NCI-H526 (cell line): ENCODE measurements around the gene FAM32A.

Source experiments
- DNase-seq, 2 experiments: peaks; one replicate each; lab custom pipeline; 2025; lab: John Stamatoyannopoulos, UW

FAM32A gene

GRCh38 chr19:16202320-16203255 is 17.4 kb downstream of the FAM32A start:
- no peak for DNase-seq

- DNase-seq = no peak
Observed at GRCh38 chr19:16203256-16204004, 18.2 kb downstream of the FAM32A start.

DNA sequence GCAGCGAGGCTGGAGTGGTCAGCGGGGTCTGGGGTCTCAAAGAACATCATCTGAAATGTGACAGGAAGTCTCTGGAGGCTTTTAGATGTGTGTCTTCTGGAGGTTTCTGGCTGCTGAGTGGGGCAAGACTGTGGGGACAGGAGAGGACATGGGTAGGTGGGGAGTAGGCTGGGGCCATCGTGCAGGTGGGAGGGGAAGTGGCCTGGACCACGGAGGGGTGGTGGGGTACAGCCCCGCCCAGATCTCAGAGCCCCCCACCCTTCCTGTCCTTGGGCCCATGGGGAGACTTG is 18.7 kb downstream of the FAM32A start:
- no peak for DNase-seq

DNA sequence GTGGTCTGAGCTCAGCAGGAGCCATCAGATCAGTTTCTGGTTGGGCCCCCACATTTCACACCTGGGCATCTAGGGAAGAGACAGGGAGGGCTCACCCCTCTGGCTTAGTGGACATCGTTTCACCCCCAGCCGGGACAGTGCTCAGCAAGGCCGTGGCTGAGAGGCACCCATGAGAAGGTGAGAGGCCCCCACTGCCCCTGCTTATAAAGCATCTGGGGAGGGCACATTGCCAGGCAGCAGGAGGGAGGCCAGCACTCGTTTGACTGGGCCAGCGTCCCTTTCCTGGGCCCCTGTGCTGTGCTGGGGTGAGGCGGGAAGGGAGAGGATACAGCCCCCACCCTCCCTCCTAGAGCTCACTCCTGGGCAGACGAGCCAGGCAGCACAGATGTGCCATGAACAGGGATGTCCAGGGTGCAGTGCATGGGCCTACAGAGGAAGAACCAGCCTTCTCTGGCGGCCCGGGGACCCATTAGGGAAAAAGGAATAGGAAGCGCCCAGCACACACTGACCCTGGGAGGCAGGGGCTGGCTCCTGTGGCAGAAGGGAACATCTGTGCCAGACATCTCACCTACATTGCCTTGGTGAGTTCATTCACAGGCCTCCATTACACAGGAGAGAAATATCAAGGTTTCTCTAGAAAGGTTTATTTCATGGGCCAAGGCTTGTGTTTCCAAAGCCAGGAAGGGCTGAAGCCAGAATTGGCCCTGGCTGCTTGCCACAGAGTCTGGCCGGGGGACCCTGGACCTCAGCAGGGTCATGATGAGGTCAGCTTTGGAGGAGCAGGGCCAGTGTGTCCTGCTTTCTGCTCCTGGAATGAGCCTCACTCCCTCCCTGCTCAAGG is 20.2 kb downstream of the FAM32A start:
- DNase-seq = no peak

DNA sequence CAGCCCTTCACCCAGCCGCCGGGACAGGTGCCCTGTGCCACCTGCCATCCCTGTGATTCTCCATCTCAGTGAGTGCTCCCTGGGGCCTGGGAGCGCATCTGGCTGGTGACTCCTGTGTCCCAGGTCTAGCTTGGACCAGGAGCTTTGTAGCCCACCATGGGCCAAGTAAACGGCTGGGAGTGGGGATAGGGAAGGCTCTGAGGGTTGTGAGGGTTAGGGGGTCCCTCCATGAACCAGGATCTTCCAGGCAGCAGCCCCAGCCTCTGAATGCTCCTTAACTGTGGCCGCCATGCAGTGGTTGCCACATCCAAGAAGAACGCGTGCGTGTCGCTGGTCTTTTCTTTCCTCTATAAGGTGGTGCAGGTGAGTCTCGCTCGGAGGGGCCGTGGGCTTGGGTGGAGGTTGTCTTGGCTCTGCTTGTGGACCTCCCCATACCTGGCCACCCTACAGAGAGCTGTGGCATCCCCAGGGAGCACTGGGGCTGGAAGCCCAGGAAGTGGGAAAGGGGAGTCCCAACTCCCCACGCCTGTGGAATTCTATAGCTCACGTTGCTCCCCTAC is 20.9 kb downstream of the FAM32A start:
- no peak for DNase-seq

GRCh38 chr19:16206637-16207036 is 21.4 kb downstream of the FAM32A start:
- no peak for DNase-seq

- DNase-seq = no peak
Observed at GRCh38 chr19:16207063-16207462, 21.9 kb downstream of the FAM32A start.

DNA sequence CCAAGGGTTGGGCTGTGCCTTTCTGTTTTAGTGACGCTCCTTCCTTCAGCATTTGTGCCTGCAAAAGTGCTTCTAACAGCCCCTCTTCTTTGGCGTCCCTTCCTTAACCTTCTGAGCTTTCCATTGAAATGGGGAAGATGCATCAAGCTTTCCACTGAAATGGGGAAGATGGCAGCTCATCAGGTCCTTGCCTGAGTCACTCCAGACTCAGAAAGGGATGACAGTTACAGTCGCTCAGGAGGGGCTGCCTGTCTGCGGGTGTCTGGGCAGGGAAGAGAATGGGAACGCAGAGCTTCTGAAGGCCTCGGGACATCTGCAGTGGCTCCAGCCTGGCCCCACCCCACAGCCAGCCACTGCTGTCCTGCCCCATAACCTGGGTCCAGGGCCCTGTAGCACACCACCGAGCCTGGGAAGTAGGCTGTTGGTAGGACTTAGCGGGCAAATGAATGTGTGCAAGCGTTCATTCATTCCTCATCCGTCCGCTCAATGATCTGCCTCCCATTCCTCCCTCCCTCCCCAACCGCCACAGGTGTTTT is 22.3 kb downstream of the FAM32A start:
- no peak for DNase-seq

- no peak for DNase-seq
Observed at GRCh38 chr19:16208064-16208759, 23.0 kb downstream of the FAM32A start.

GRCh38 chr19:16208847-16209665 is 23.8 kb downstream of the FAM32A start:
- no peak for DNase-seq

DNA sequence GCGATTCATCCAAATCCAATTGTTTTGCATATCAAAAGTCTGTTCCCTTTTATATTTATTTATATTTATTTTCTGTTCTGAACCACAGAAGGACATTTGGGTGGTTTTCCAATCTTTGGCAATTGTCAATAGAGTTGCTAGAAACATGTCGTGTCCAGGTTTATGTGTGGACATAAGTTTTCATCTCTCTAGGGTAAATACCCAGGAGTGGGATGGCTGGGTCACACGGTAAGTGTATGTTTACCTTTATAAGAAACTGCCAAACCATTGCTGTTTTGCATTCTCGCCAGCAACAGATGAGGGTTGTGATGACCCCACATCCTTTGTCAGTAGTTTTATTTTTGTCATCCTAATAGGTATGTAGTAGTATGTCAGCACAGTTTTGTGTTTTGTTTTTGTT is 25.0 kb downstream of the FAM32A start:
- no peak for DNase-seq

- no peak for DNase-seq
Observed at GRCh38 chr19:16213076-16213475, 27.9 kb downstream of the FAM32A start.

DNA sequence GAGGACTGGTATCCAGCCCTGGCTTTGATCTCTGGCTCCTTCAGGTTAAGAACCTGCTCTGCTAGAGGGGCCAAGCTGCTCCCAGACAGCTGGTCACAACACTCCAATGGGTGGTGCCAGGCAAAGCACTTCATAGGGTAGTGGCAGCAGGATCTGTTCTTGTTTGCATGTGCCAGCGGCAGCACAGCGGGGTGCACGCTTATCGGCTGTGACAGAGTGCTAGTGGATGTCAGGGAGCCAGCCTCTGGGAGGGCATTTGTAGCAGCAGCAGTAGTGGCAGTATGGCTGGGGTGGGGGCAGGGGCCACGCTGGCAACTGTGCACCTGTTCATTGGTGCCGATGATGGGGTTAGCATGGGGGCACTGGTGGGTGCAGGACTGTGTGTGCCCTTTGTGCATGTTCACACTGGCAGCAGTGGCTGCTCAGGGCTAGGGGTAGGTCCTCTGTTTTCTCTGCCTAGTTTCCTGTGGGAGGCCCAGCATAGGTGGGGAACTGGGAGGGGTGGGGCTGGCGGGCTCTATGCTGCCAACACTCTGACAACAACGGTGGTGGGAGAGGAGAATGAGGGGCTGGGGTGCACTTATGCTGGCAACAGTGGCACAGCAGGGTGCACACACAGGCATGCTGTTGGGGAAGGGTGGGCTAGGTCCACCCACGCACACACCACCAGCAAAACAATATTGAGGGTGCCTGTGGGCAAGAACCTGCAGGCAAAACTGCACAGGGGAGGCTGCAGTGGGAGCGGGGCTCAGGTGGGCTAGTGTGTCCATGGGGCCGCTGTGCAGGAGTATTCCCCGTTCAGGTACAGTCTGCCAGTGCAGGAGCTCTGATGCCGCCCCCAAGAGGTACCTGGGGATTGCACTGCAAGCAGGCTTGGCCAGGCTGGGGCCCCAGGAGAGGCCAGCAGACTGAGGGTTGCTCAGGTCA is 31.8 kb downstream of the FAM32A start:
- no peak for DNase-seq

GRCh38 chr19:16217716-16218451 is 32.7 kb downstream of the FAM32A start:
- no peak for DNase-seq

DNA sequence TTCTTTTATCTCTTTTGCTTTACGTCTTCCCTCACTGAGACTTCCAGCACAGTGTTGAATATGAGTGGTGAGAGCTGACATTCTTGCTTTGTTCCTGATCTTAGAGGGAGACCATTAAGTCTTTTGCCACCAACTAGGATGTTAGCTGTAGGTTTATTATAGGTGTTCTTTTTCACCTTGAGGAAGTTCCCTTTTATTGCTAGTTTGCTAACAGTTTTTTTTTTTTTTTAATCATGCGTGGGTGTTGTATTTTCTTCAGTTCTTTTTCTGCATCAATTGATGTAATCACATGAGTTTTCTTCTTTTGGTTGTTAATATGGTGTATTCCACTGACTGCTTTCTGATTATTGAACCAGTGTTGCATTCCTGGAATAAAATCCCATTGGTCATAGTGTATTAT is 33.6 kb downstream of the FAM32A start:
- no peak for DNase-seq

DNA sequence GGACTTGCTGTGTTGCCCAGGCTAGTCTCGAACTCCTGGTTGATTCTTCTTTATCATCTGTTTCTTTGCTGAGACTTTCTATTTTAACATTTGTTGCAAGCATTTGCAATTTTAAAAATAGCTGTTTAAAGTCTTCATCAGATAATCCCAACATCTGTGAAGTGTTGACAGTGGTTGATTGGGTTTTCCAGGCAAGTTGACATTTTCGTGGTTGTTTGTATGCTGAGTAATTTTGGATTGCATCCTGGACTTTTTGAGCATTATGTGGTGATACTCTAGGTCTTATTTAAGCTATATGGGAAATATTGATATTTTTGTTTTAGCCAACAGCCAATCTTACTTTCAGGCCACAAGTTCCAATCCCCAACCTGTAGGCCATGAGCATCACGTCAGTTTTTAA is 37.6 kb downstream of the FAM32A start:
- DNase-seq = no peak

DNA sequence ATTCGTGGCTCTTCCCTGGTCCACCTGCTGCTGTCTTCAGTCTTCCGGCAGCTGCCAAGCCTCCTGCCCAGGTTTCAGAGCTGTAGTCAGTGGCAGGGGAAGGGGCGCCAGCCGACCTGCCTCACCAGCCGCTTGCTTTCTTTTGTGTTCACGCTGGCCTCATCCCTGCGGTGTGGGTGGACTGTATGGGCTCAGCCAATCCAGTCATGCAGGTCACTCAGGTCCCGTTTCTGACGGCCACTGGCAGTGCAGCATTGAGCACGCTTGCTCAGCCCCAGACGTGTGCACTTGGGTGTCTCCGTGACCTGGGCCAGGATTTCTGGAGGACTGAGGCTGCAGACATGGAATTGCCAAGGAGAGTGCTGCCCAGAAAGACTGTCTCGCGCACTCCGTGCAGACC is 38.5 kb downstream of the FAM32A start:
- DNase-seq = no peak

DNA sequence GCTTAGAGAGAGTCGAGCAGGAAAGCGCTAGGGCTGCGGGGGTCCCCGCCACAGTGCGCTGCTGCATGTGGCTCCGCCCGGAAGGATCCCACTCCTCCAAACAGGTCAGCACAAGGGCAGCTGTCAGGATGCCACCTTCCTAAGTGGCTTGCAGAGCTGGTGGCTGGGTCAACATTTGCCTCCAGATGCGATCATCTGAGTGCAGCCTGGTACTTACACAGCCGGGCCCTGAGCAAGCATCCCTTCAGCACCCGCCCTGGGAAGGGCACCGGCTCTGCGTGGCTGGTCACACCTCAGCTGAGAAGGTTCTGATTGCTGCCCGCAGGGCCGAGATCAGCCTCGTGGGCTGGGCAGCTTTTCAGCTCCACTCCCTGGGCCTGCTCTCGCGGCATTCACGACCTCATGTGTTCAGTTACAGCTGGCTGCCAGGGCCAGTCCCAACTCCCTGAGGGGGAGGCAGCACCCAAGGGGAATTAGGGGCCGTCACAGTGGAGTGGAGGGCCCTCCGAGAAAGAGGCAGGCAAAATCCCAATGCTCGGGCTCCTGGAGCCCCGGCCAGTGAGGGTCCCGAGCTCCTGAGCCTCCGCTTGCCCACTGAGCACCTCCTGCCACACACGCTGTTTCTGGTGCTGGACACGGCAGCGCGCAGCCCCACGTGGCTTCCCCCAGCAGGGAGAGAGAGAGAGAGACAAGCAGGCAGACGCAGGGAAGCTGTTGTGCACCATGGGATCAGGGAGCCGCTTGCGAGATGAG is 39.3 kb downstream of the FAM32A start:
- DNase-seq = no peak
